OCI-LY7 (cell line): Measurements from ENCODE around the gene KRTAP10-10. TPM values are rescaled to one million over a fixed set of nuclear protein-coding genes. Genes with fewer than 3 reads are reported as not detected.

ENCODE experiments used
- BruUV-seq: library from RNA; stranded (reverse); fragments of 400-500 nt; replicated peaks from 2 replicates; lab custom pipeline; 2021; lab: Mats Ljungman, UMichigan
- CTCF ChIA-PET: fragments of 300-600 bp; sonication (Branson Sonifier 250); formaldehyde crosslinking; loops from one replicate; lab custom pipeline; 2022; ENCODE audit warnings: antibody characterized with exemption; ENCODE audit not compliant: unreplicated experiment; lab: Charles Lee
- POLR2A ChIA-PET: fragments of 300-600 bp; sonication (Branson Sonifier 250); formaldehyde crosslinking; loops from one replicate; lab custom pipeline; 2022; ENCODE audit warnings: antibody characterized with exemption; lab: Charles Lee
- DNase-seq: peaks from one replicate; pipeline ENCODE4 v3.0.0-alpha.2; 2015; ENCODE audit warnings: low spot score
- H2AFZ ChIP-seq: fragments of 200-600 bp; sonication (generic), shearing (Covaris generic); 2 replicates; pipeline ENCODE4 v1.6.1; 2014; ENCODE audit warnings: mild to moderate bottlenecking, antibody characterized with exemption, low read length, moderate library complexity
- H3K27ac ChIP-seq: fragments of 200-600 bp; sonication (generic); 2 replicates; pipeline ENCODE4 v1.5.1; 2014; ENCODE audit warnings: mixed run types, low read depth, mild to moderate bottlenecking, moderate library complexity, low read length, inconsistent platforms; ENCODE audit not compliant: poor library complexity, severe bottlenecking
- H3K36me3 ChIP-seq: fragments of 200-600 bp; sonication (generic); 2 replicates; pipeline ENCODE4 v1.6.1; 2014; ENCODE audit warnings: mild to moderate bottlenecking, antibody characterized with exemption, low read length, moderate library complexity, mixed read lengths; ENCODE audit not compliant: insufficient read depth
- H3K4me1 ChIP-seq: fragments of 200-600 bp; sonication (generic); 2 replicates; pipeline ENCODE4 v1.5.1; 2014; ENCODE audit warnings: mild to moderate bottlenecking, low read length; ENCODE audit not compliant: insufficient read depth, poor library complexity, severe bottlenecking
- H3K4me2 ChIP-seq: fragments of 200-600 bp; sonication (generic); 2 replicates; pipeline ENCODE4 v1.6.1; 2014; ENCODE audit warnings: mild to moderate bottlenecking, low read length
- H3K4me3 ChIP-seq: fragments of 200-600 bp; sonication (generic); 2 replicates; pipeline ENCODE4 v1.5.1; 2014; ENCODE audit warnings: mild to moderate bottlenecking, low read depth, low read length; ENCODE audit not compliant: poor library complexity, severe bottlenecking
- H3K79me2 ChIP-seq: fragments of 200-600 bp; sonication (generic); 2 replicates; pipeline ENCODE4 v1.6.1; 2016; ENCODE audit warnings: low read depth, mild to moderate bottlenecking, low read length, moderate library complexity, mixed read lengths; ENCODE audit not compliant: insufficient read depth
- H3K9me2 ChIP-seq: fragments of 200-600 bp; sonication (generic); 2 replicates; pipeline ENCODE4 v1.6.1; 2016; ENCODE audit warnings: mild to moderate bottlenecking, low read length, mixed read lengths; ENCODE audit not compliant: insufficient read depth
- H3K9me3 ChIP-seq: fragments of 200-600 bp; sonication (generic); 2 replicates; pipeline ENCODE4 v1.6.1; 2014; ENCODE audit warnings: mild to moderate bottlenecking, mixed run types, low read length, mixed read lengths
- H4K20me1 ChIP-seq: fragments of 200-600 bp; sonication (generic); 2 replicates; pipeline ENCODE4 v1.6.1; 2014; ENCODE audit warnings: mild to moderate bottlenecking, antibody characterized with exemption, low read length, moderate library complexity, mixed read lengths; ENCODE audit not compliant: insufficient read depth
- EZH2phosphoT487 ChIP-seq: fragments of 200-600 bp; sonication (generic); IDR thresholded peaks from 2 replicates; pipeline ENCODE4 v1.6.1; 2018; ENCODE audit warnings: low read depth, borderline replicate concordance, mild to moderate bottlenecking, mixed run types, antibody characterized with exemption, low read length, moderate library complexity, mixed read lengths
- intact Hi-C: fragments of 100-400 bp; cut with micrococcal nuclease; formaldehyde crosslinking; loops from one replicate; pipeline ENCODE4 v1.10.0; 2022; ENCODE audit not compliant: unreplicated experiment
- total RNA-seq, 2 experiments: library from RNA; depleted of rRNA in 1 of 2; stranded (reverse); fragments of >200 nt in 1 of 2; shearing (Covaris generic) in 1 of 2; gene quantifications; 2 replicates each; pipeline ENCODE4 v1.2.3, GENCODE V29; 2014 to 2022
- TF ChIP-seq, protein P1 (sequence below): fragments of 200-600 bp; sonication (generic); conservative IDR thresholded peaks from 2 replicates; pipeline ENCODE4 v1.5.1; 2014; ENCODE audit warnings: mild to moderate bottlenecking, antibody characterized with exemption, low read length, moderate library complexity, mixed read lengths

KRTAP10-10 gene
- total RNA-seq, 2 experiments from 2014 or later, result not detected

DNA sequence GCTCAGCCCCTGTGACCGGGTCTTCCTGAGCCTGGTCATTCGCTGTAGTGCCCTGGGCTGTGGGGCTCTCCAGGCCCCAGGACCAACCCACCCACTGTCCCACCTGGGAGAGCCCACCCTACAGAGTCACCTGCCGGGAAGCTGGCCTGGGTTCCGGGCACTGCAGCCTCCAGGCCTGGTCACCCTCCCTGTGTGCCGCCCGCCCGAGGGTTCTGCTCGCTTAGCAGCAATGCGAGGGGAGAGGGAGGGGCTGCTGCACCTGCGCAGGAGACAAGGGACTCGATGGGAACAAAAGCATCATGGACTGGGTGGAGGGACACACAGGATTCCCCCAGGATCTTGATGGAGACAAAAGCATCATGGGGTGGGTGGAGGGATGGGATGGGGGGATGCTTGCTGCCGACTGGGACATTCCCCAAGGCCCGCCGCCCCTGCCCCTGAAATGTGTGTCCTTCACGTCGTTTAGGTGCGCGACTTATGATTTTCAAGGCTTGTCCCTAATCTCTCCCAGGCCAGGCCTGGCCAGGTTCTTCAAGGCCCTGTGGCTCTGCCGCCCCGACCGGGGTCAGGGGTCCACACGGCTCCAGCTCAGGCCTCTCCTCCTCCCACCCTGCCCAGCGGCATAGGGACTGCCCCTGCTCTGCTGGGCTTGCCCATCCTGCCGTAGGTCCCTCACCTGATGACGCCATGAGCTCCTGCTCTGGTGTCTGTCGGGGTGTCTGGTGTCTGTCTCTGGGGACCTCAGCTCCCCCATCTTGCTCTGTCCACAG, 23.6 kb upstream of the KRTAP10-10 start:
- no peak for DNase-seq
- Histone ChIP-seq H3K4me3 (no peak overlapping the region), H3K4me1 (peaks cover 5% of the 10 kb centered on the region), H3K79me2 (no peaks in the 10 kb centered on the region), H3K9me3 (0 out of 2 replicates have a peak, but pooled peaks cover 9% of the 10 kb centered on the region), H3K4me2 (no peak overlapping the region), H3K27ac (no peak overlapping the region), H4K20me1 (no peaks in the 10 kb centered on the region), H3K36me3 (no peaks in the 10 kb centered on the region), H3K9me2 (no peaks in the 10 kb centered on the region), H2AFZ (no peak overlapping the region)
- ChIA-PET CTCF (no interaction called here), POLR2A (no interaction called here)
- intact Hi-C loops, result no loop called here
- TF ChIP-seq EZH2phosphoT487, result no peak
- TF ChIP-seq, protein P1, sequence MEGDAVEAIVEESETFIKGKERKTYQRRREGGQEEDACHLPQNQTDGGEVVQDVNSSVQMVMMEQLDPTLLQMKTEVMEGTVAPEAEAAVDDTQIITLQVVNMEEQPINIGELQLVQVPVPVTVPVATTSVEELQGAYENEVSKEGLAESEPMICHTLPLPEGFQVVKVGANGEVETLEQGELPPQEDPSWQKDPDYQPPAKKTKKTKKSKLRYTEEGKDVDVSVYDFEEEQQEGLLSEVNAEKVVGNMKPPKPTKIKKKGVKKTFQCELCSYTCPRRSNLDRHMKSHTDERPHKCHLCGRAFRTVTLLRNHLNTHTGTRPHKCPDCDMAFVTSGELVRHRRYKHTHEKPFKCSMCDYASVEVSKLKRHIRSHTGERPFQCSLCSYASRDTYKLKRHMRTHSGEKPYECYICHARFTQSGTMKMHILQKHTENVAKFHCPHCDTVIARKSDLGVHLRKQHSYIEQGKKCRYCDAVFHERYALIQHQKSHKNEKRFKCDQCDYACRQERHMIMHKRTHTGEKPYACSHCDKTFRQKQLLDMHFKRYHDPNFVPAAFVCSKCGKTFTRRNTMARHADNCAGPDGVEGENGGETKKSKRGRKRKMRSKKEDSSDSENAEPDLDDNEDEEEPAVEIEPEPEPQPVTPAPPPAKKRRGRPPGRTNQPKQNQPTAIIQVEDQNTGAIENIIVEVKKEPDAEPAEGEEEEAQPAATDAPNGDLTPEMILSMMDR, result no peak
- no TSS peak for BruUV-seq

DNA sequence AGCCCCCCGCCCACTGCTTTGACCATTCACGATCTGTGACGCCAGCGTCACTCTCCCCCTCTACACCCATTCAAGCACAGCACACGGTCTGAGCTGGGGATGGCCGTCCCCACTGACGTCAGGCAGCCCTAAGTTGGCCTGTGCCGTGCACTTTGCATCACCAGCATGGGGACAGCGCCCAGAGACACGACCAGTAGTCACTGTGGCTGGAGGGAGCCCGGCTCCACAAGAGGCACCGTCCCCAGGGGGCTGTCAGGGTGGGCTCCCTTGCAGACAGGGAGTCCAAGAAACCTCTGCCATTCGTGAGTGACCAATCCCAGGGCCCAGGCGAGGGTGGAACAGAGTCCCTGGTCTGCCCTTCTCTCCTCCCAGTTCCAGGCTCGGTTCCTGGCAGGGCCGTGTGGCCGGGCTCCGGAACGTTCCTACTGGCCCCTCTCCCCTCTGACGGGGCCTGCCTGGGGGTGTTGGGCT, 23.0 kb upstream of the KRTAP10-10 start:
- intact Hi-C loops, result no loop called here
- Histone ChIP-seq H3K4me2 (no peak overlapping the region), H3K4me3 (no peak overlapping the region), H3K27ac (no peak overlapping the region), H3K4me1 (peaks cover 12% of the 10 kb centered on the region), H4K20me1 (no peaks in the 10 kb centered on the region), H3K36me3 (no peaks in the 10 kb centered on the region), H3K9me3 (peaks cover 13% of the 10 kb centered on the region; the same call in 1 of the 2 replicates), H3K9me2 (no peaks in the 10 kb centered on the region), H2AFZ (no peak overlapping the region), H3K79me2 (no peaks in the 10 kb centered on the region)
- TF ChIP-seq, protein P1, result no peak
- no peak for TF ChIP-seq EZH2phosphoT487
- BruUV-seq, result no TSS peak
- DNase-seq, result no peak
- POLR2A ChIA-PET, result no interaction called here
- CTCF ChIA-PET, result no interaction called here

DNA sequence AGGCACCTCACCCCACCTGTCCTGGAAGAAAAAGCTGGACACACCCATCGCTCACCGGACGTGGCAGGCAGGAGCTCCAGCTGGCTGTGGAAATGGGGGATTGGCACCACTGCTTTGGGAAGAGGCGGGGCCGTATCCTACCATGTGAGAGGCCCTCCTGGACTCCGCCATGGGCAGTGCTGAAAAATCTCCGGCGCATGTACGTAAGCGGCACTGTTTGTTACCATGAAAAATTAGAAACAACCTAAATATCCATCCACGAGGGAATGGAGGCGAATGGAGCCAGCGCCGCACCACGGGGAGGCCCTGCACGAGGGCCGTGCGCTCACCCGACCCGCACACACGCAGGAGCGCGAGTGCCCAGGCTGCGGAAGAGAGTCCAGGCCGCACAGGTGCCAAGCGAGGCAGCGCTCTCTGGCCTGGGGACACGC, 22.2 kb upstream of the KRTAP10-10 start:
- CTCF ChIA-PET, result no interaction called here

More for the DNA sequence above, 22.2 kb upstream of the KRTAP10-10 start:
- Histone ChIP-seq H3K4me3 (no peak overlapping the region), H3K36me3 (no peaks in the 10 kb centered on the region), H3K79me2 (no peaks in the 10 kb centered on the region), H3K4me2 (no peak overlapping the region), H3K9me3 (peaks cover 13% of the 10 kb centered on the region; the same call in 1 of the 2 replicates), H3K27ac (no peak overlapping the region), H4K20me1 (no peaks in the 10 kb centered on the region), H3K9me2 (no peaks in the 10 kb centered on the region), H2AFZ (no peak overlapping the region), H3K4me1 (peaks cover 12% of the 10 kb centered on the region)
- TF ChIP-seq, protein P1, result no peak
- no peak for TF ChIP-seq EZH2phosphoT487
- DNase-seq, result no peak
- POLR2A ChIA-PET, result interaction anchor here (0.6 kb wide), 1 partner anchor 1040 kb away, joined by 3 read pairs; no protein-coding TSS in a partner anchor
- intact Hi-C loops, result no loop called here
- BruUV-seq, result no TSS peak
